Endothelial cell (in vitro differentiated cells): ENCODE results near the gene CYB561A3. TPM values are rescaled to one million over a fixed set of nuclear protein-coding genes. Genes with fewer than 3 reads are reported as not detected.
A peak's percentile ranks its signal among the peaks of the same experiment; 100 is the strongest.

Experiments
- DNase-seq: peaks from one replicate; pipeline ENCODE4 v3.0.0; 2021; ENCODE audit warnings: low spot score
- H3K27ac Mint-ChIP-seq: one replicate; pipeline ENCODE4 v1.8.0; 2021; ENCODE audit warnings: mixed read lengths, inconsistent platforms; ENCODE audit not compliant: unreplicated experiment
- H3K27me3 Mint-ChIP-seq: one replicate; pipeline ENCODE4 v1.8.0; 2021; ENCODE audit warnings: mild to moderate bottlenecking, moderate library complexity, mixed read lengths, inconsistent platforms; ENCODE audit not compliant: unreplicated experiment
- H3K36me3 Mint-ChIP-seq: one replicate; pipeline ENCODE4 v1.8.0; 2021; ENCODE audit warnings: mild to moderate bottlenecking, low read depth, mixed read lengths, inconsistent platforms; ENCODE audit not compliant: unreplicated experiment
- H3K4me1 Mint-ChIP-seq: one replicate; pipeline ENCODE4 v1.8.0; 2021; ENCODE audit warnings: mild to moderate bottlenecking, mixed read lengths, inconsistent platforms; ENCODE audit not compliant: unreplicated experiment
- H3K4me3 Mint-ChIP-seq: one replicate; pipeline ENCODE4 v1.8.0; 2021; ENCODE audit warnings: mild to moderate bottlenecking, mixed read lengths, inconsistent platforms; ENCODE audit not compliant: unreplicated experiment
- H3K9me3 Mint-ChIP-seq: one replicate; pipeline ENCODE4 v1.8.0; 2021; ENCODE audit warnings: mixed read lengths, inconsistent platforms; ENCODE audit not compliant: unreplicated experiment
- CTCF ChIP-seq: fragments of 200-600 bp; sonication (generic); IDR thresholded peaks from one replicate; pipeline ENCODE4 v1.5.0; 2021; ENCODE audit warnings: antibody characterized with exemption; ENCODE audit not compliant: unreplicated experiment
- total RNA-seq: library from RNA; stranded (reverse); fragmentation: NEBNext Ultra II Directional; extraction: Animal tissue kit (Norgen Biotek cat#: 25700); gene quantifications from one replicate; pipeline ENCODE4 v1.2.1, GENCODE V29; 2021; ENCODE audit not compliant: unreplicated experiment

The CYB561A3 gene
- total RNA-seq, 1 donor from 2014 or later: 21.6 TPM

GRCh38 chr11:61404103-61404502 is 42.4 kb upstream of the CYB561A3 start:
- Mint-ChIP-seq H3K4me3 (no peak overlapping the region), H3K36me3 (peaks cover 35% of the 10 kb centered on the region), H3K9me3 (no peaks in the 10 kb centered on the region), H3K4me1 (peaks cover 22% of the 10 kb centered on the region), H3K27ac (peak overlapping the region; percentile 38), H3K27me3 (peaks cover 4% of the 10 kb centered on the region)
- TF ChIP-seq CTCF: no peak
- DNase-seq: no peak

- Mint-ChIP-seq H3K4me1 (peaks cover 22% of the 10 kb centered on the region), H3K27me3 (peaks cover 4% of the 10 kb centered on the region), H3K27ac (no peak overlapping the region), H3K4me3 (no peak overlapping the region), H3K9me3 (no peaks in the 10 kb centered on the region), H3K36me3 (peaks cover 38% of the 10 kb centered on the region)
- no peak for TF ChIP-seq CTCF
- DNase-seq: no peak
These were observed 42.0 kb upstream of the CYB561A3 start for GRCh38 chr11:61403658-61404057.

GRCh38 chr11:61401573-61401972 is 39.9 kb upstream of the CYB561A3 start:
- Mint-ChIP-seq H3K4me3 (no peak overlapping the region), H3K27me3 (peaks cover 3% of the 10 kb centered on the region), H3K4me1 (peaks cover 19% of the 10 kb centered on the region), H3K27ac (no peak overlapping the region), H3K36me3 (peaks cover 25% of the 10 kb centered on the region), H3K9me3 (no peaks in the 10 kb centered on the region)
- no peak for DNase-seq
- TF ChIP-seq CTCF: no peak

GRCh38 chr11:61401173-61401572 is 39.5 kb upstream of the CYB561A3 start:
- Mint-ChIP-seq H3K27ac (peak overlapping the region; percentile 76), H3K4me1 (peaks cover 19% of the 10 kb centered on the region), H3K4me3 (no peak overlapping the region), H3K9me3 (no peaks in the 10 kb centered on the region), H3K27me3 (peaks cover 3% of the 10 kb centered on the region), H3K36me3 (peaks cover 25% of the 10 kb centered on the region)
- TF ChIP-seq CTCF: no peak
- no peak for DNase-seq

GRCh38 chr11:61392981-61393595 is 31.4 kb upstream of the CYB561A3 start:
- H3K9me3 Mint-ChIP-seq: no peaks in the 10 kb centered on the region
- peaks cover 15% of the 10 kb centered on the region for H3K4me1 Mint-ChIP-seq
- peak overlapping the region; percentile 96 for H3K4me3 Mint-ChIP-seq
- peaks cover 8% of the 10 kb centered on the region for H3K27me3 Mint-ChIP-seq
- peaks cover 4% of the 10 kb centered on the region for H3K36me3 Mint-ChIP-seq
- no peak for TF ChIP-seq CTCF
- H3K27ac Mint-ChIP-seq: peak overlapping the region; percentile 75
- DNase-seq: peak; percentile 11
